Mesenchymal stem cell (in vitro differentiated cells and primary cell): ENCODE measurements around the gene NHSL1.
A peak's percentile ranks its signal among the peaks of the same experiment; 100 is the strongest.

Source experiments
- DNase-seq: peaks from one replicate; pipeline ENCODE4 v3.0.0-alpha.2; 2013
- H2AFZ ChIP-seq: one replicate; pipeline ENCODE4 v1.6.1; 2013; ENCODE audit warnings: low read depth, mild to moderate bottlenecking, control low read depth, inconsistent platforms, low read length, moderate library complexity
- H2AK5ac ChIP-seq: 2 replicates; pipeline ENCODE4 v1.6.1; 2013; ENCODE audit warnings: low read length, moderate library complexity, mild to moderate bottlenecking, inconsistent platforms; ENCODE audit not compliant: severe bottlenecking
- H2BK120ac ChIP-seq: one replicate; pipeline ENCODE4 v1.6.1; 2013; ENCODE audit warnings: low read depth, mild to moderate bottlenecking, inconsistent platforms, low read length, moderate library complexity
- H2BK12ac ChIP-seq, 2 experiments: one replicate each; pipeline ENCODE4 v1.6.1; 2013; ENCODE audit warnings: inconsistent platforms in 2 of 2, low read length in 2 of 2, mild to moderate bottlenecking in 2 of 2, moderate library complexity in 2 of 2, control low read depth in 1 of 2
- H2BK15ac ChIP-seq: one replicate; pipeline ENCODE4 v1.6.1; 2013; ENCODE audit warnings: mild to moderate bottlenecking, low read depth, inconsistent platforms; ENCODE audit not compliant: poor library complexity, severe bottlenecking
- H2BK5ac ChIP-seq: 2 replicates; pipeline ENCODE4 v1.6.1; 2013; ENCODE audit warnings: low read depth, mild to moderate bottlenecking, low read length, control low read depth, inconsistent platforms; ENCODE audit not compliant: poor library complexity, severe bottlenecking
- H3K14ac ChIP-seq, 2 experiments: one replicate each; pipeline ENCODE4 v1.6.1; 2013; ENCODE audit warnings: inconsistent platforms in 2 of 2, low read length in 2 of 2, control low read depth in 1 of 2, mild to moderate bottlenecking in 1 of 2, moderate library complexity in 1 of 2
- H3K18ac ChIP-seq, 2 experiments: one replicate each; pipeline ENCODE4 v1.6.1; 2013; ENCODE audit warnings: inconsistent platforms in 2 of 2, low read length in 2 of 2, control low read depth in 1 of 2, low read depth in 1 of 2, mild to moderate bottlenecking in 1 of 2
- H3K23ac ChIP-seq, 2 experiments: one replicate each; pipeline ENCODE4 v1.6.1; 2013; ENCODE audit warnings: inconsistent platforms in 2 of 2, low read length in 2 of 2, mild to moderate bottlenecking in 2 of 2, moderate library complexity in 2 of 2, control low read depth in 1 of 2
- H3K27ac ChIP-seq: 2 replicates; pipeline ENCODE4 v1.5.1; 2013; ENCODE audit warnings: mild to moderate bottlenecking, moderate library complexity, low read length, control low read depth, inconsistent platforms; ENCODE audit not compliant: poor library complexity, severe bottlenecking
- H3K27me3 ChIP-seq, 2 experiments: 2 replicates each; pipeline versions ENCODE4 v1.6.1 to v1.7.0; 2013; ENCODE audit warnings: low read length in 2 of 2, mild to moderate bottlenecking in 2 of 2, moderate library complexity in 2 of 2, control low read depth in 1 of 2, inconsistent platforms in 1 of 2; ENCODE audit not compliant: control insufficient read depth in 1 of 2, insufficient read depth in 1 of 2
- H3K36me3 ChIP-seq, 2 experiments: 2 replicates each; pipeline versions ENCODE4 v1.6.1 to v1.7.0; 2013; ENCODE audit warnings: low read length in 2 of 2, control low read depth in 1 of 2, inconsistent platforms in 1 of 2, low read depth in 1 of 2, mild to moderate bottlenecking in 1 of 2; ENCODE audit not compliant: insufficient read depth in 2 of 2, control insufficient read depth in 1 of 2
- H3K4ac ChIP-seq, 2 experiments: one replicate each; pipeline ENCODE4 v1.6.1; 2013; ENCODE audit warnings: inconsistent platforms in 2 of 2, low read length in 2 of 2, mild to moderate bottlenecking in 2 of 2, moderate library complexity in 2 of 2, control low read depth in 1 of 2, low read depth in 1 of 2
- H3K4me1 ChIP-seq: 2 replicates; pipeline ENCODE4 v1.6.1; 2013; ENCODE audit warnings: low read depth, low read length, control low read depth; ENCODE audit not compliant: control insufficient read depth, insufficient read depth
- H3K4me2 ChIP-seq: 2 replicates; pipeline ENCODE4 v1.6.1; 2013; ENCODE audit warnings: low read length, mild to moderate bottlenecking, inconsistent platforms; ENCODE audit not compliant: poor library complexity, severe bottlenecking
- H3K4me3 ChIP-seq, 2 experiments: 2 replicates each; pipeline versions ENCODE4 v1.5.1 to v1.7.0; 2013; ENCODE audit warnings: low read length in 2 of 2, mild to moderate bottlenecking in 2 of 2, control low read depth in 1 of 2, low read depth in 1 of 2; ENCODE audit not compliant: insufficient read depth in 1 of 2
- H3K79me1 ChIP-seq: replicated peaks from 2 replicates; pipeline ENCODE4 v1.6.1; 2013; ENCODE audit warnings: mild to moderate bottlenecking, control low read depth, low read length, inconsistent platforms; ENCODE audit not compliant: poor library complexity, severe bottlenecking
- H3K9ac ChIP-seq: 2 replicates; pipeline ENCODE4 v1.7.0; 2013; ENCODE audit warnings: mild to moderate bottlenecking, low read length, moderate library complexity
- H3K9me3 ChIP-seq: 2 replicates; pipeline ENCODE4 v1.7.0; 2013; ENCODE audit warnings: mild to moderate bottlenecking, low read length; ENCODE audit not compliant: control insufficient read depth
- H4K8ac ChIP-seq: one replicate; pipeline ENCODE4 v1.6.1; 2013; ENCODE audit warnings: inconsistent platforms, mild to moderate bottlenecking, low read length, moderate library complexity
- H4K91ac ChIP-seq: one replicate; pipeline ENCODE4 v1.6.1; 2013; ENCODE audit warnings: mild to moderate bottlenecking, low read length, inconsistent platforms
- WGBS: methylation state at CpG from one replicate; pipeline ENCODE4 v1.1.7; 2013; ENCODE audit warnings: mixed read lengths; 5-methylcytosine and 5-hydroxymethylcytosine counted together

The NHSL1 gene

DNA sequence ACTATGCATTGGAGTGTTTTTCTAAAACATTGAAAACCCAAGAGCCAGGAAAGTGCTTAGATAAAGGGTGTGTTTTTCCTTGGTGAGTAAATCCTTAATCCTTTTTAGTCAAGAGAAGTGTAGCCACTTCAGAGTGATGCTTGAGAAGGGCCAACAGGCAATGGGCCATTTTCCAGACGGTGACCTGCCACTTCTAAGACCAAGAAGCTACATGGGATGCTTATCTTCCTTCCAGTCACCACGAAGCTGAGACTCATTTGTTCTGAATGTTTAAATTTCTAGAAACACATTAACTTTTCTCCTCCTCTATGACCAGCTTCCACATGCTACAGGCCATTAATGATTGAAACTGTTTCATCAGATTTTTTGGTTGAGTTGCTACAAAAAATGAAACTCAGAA, 34.4 kb upstream of the NHSL1 start:
- H2BK5ac ChIP-seq = no peak overlapping the region
- H3K23ac ChIP-seq = no peak overlapping the region
- no peak overlapping the region for H3K9ac ChIP-seq
- H3K18ac ChIP-seq = no peak overlapping the region
- no peak overlapping the region for H2AFZ ChIP-seq
- H2AK5ac ChIP-seq = no peak overlapping the region
- peak overlapping the region; percentile 30 for H3K27ac ChIP-seq
- H3K4me3 ChIP-seq = no peak overlapping the region
- no peak overlapping the region for H2BK12ac ChIP-seq
- H3K27me3 ChIP-seq = no peaks in the 10 kb centered on the region
- H2BK120ac ChIP-seq = no peak overlapping the region
- H2BK15ac ChIP-seq = no peak overlapping the region
- WGBS = 80% methylated on average over 2 of the region's 2 CpGs
- no peak overlapping the region for H3K14ac ChIP-seq
- H3K4ac ChIP-seq = no peak overlapping the region
- no peak for DNase-seq
- no peaks in the 10 kb centered on the region for H3K36me3 ChIP-seq
- H3K4me1 ChIP-seq = peaks cover 3% of the 10 kb centered on the region
- H3K79me1 ChIP-seq = peaks cover 28% of the 10 kb centered on the region
- H3K9me3 ChIP-seq = no peaks in the 10 kb centered on the region
- no peak overlapping the region for H4K8ac ChIP-seq
- no peak overlapping the region for H4K91ac ChIP-seq
- no peak overlapping the region for H3K4me2 ChIP-seq

DNA sequence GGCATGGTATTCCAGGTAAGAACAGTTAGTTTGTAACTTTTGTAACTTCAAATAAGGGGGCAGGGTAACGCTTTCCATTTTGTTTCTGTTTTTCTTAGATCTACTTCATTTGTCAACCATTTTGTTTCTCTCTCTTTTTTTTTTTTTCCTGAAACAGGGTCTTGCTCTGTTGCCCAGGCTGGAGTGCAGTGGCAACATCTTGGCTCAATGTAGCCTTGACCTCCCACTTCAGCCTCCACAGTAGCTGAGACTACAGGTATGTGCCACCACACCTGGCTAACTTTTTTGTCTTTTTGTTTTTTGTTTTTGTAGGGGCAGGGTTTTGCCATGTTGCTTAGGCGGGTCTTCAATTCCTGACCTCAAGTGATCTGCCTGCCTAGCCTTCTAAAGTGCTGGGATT, 32.1 kb upstream of the NHSL1 start:
- Histone ChIP-seq H2AK5ac (no peak overlapping the region), H3K14ac (no peak overlapping the region), H2BK12ac (no peak overlapping the region), H2AFZ (no peak overlapping the region), H3K18ac (no peak overlapping the region), H2BK15ac (no peak overlapping the region), H3K4me3 (no peak overlapping the region), H3K27me3 (no peaks in the 10 kb centered on the region), H3K4me1 (no peaks in the 10 kb centered on the region), H4K8ac (no peak overlapping the region), H2BK5ac (no peak overlapping the region), H3K27ac (no peak overlapping the region), H3K9me3 (no peaks in the 10 kb centered on the region), H3K79me1 (peaks cover 31% of the 10 kb centered on the region), H3K23ac (no peak overlapping the region), H3K9ac (no peak overlapping the region), H3K4me2 (no peak overlapping the region), H3K4ac (no peak overlapping the region), H2BK120ac (no peak overlapping the region), H3K36me3 (no peaks in the 10 kb centered on the region), H4K91ac (no peak overlapping the region)
- no peak for DNase-seq
- WGBS = 90% methylated on average over 2 of the region's 2 CpGs

DNA sequence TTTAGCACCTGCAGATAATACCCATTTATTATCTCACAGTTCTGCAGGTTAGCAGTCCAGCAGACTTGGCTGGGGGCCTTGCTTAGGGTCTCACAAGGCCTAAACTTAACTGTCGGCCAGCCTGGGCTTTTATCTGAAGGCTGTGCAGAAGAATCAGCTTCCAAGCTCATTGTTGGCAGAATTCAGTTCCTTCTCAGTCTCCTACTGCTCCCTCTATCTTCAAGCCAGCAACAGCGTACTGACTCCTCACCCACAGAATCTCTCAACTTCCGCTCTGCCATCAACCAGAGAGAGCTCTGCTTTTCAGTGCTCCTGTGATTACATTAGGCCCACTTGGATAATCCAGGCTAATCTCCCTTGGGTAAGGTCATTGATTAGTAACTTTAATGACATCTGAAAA, 30.2 kb upstream of the NHSL1 start:
- Histone ChIP-seq H3K79me1 (peaks cover 33% of the 10 kb centered on the region), H3K4me3 (no peak overlapping the region), H2BK12ac (no peak overlapping the region), H3K36me3 (no peaks in the 10 kb centered on the region), H3K18ac (no peak overlapping the region), H3K27me3 (no peaks in the 10 kb centered on the region), H3K27ac (no peak overlapping the region), H2AK5ac (no peak overlapping the region), H4K91ac (no peak overlapping the region), H3K4ac (no peak overlapping the region), H2BK120ac (no peak overlapping the region), H2AFZ (no peak overlapping the region), H3K4me1 (no peaks in the 10 kb centered on the region), H3K4me2 (no peak overlapping the region), H2BK15ac (no peak overlapping the region), H3K14ac (no peak overlapping the region), H3K9me3 (no peaks in the 10 kb centered on the region), H2BK5ac (no peak overlapping the region), H3K23ac (no peak overlapping the region), H4K8ac (no peak overlapping the region), H3K9ac (no peak overlapping the region)
- DNase-seq = no peak
- 95% methylated on average over 3 of the region's 3 CpGs for WGBS

DNA sequence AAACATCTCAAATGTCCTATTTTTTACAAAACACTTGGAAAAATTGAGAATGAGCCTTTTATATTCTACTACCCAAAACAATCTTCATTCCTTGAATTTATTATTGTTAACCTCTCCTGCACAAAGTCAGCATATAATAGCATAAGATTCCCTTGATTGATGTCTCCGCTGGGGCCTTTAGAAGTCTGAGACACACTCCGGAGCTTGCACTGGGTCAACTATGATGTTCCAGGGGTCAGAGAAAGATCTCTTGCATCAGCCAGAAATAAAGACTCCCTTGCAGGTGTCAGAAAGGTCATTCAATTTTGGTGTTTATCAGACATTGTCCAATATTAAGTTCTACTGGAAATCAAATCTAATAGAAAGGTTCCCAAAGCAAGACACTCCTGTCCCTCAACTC, 29.7 kb upstream of the NHSL1 start:
- Histone ChIP-seq H3K9me3 (no peaks in the 10 kb centered on the region), H3K23ac (no peak overlapping the region), H2BK5ac (no peak overlapping the region), H3K4ac (no peak overlapping the region), H3K18ac (no peak overlapping the region), H3K4me3 (no peak overlapping the region), H3K27ac (no peak overlapping the region), H2BK12ac (no peak overlapping the region), H2AK5ac (no peak overlapping the region), H2AFZ (no peak overlapping the region), H3K14ac (no peak overlapping the region), H2BK120ac (no peak overlapping the region), H2BK15ac (no peak overlapping the region), H3K9ac (no peak overlapping the region), H3K36me3 (no peaks in the 10 kb centered on the region), H4K91ac (no peak overlapping the region), H3K27me3 (no peaks in the 10 kb centered on the region), H3K4me1 (no peaks in the 10 kb centered on the region), H3K4me2 (no peak overlapping the region), H3K79me1 (peaks cover 36% of the 10 kb centered on the region), H4K8ac (no peak overlapping the region)
- DNase-seq = no peak
- WGBS = 83% methylated on average over 2 of the region's 2 CpGs
